Lower lobe of right lung (tissue), 2 donors: ENCODE measurements around the gene SLC1A2. TPM values are rescaled to one million over a fixed set of nuclear protein-coding genes. Genes with fewer than 3 reads are reported as not detected.

Experiments used
- ATAC-seq, 2 donors: fragments of 200-7000 bp; cut with Tn5 transposase; one replicate each; pipeline ENCODE4 v1.9.1; 2020 to 2022; ENCODE audit warnings: mild to moderate bottlenecking in 2 of 2, moderate library complexity in 2 of 2
- DNase-seq: peaks from one replicate; pipeline ENCODE4 v3.0.0-alpha.2; 2020
- H3K27ac ChIP-seq: fragments of 200-600 bp; one replicate; pipeline ENCODE4 v1.8.0; 2022
- H3K27me3 ChIP-seq: fragments of 200-600 bp; one replicate; pipeline ENCODE4 v1.8.0; 2022; ENCODE audit warnings: low read depth
- H3K36me3 ChIP-seq: fragments of 200-600 bp; one replicate; pipeline ENCODE4 v1.8.0; 2022; ENCODE audit warnings: mild to moderate bottlenecking
- H3K4me1 ChIP-seq: fragments of 200-600 bp; one replicate; pipeline ENCODE4 v1.8.0; 2022
- H3K4me3 ChIP-seq: fragments of 200-600 bp; one replicate; pipeline ENCODE4 v1.8.0; 2022; ENCODE audit warnings: mild to moderate bottlenecking
- H3K9me3 ChIP-seq: fragments of 200-600 bp; one replicate; pipeline ENCODE4 v1.8.0; 2022
- intact Hi-C: fragments of 100-400 bp; cut with DNase I; formaldehyde crosslinking; loops from one replicate; pipeline ENCODE4 v1.11.0; 2022
- total RNA-seq: library from RNA; stranded (reverse); fragmentation: NEBNext Ultra II Directional; extraction: Animal tissue kit (Norgen Biotek cat#: 25700); gene quantifications from one replicate; pipeline ENCODE4 v1.2.1, GENCODE V29; 2021
- TF ChIP-seq, protein P1 (sequence below): fragments of 200-600 bp; IDR thresholded peaks from one replicate; pipeline ENCODE4 v1.8.0; 2022; ENCODE audit warnings: antibody characterized with exemption, mild to moderate bottlenecking
- donor health status: DM: no; HTN: yes; CAD: no; lungs with severe emphysema.

SLC1A2 gene
- total RNA-seq, 1 donor from 2014 or later, result 3.4 TPM

DNA sequence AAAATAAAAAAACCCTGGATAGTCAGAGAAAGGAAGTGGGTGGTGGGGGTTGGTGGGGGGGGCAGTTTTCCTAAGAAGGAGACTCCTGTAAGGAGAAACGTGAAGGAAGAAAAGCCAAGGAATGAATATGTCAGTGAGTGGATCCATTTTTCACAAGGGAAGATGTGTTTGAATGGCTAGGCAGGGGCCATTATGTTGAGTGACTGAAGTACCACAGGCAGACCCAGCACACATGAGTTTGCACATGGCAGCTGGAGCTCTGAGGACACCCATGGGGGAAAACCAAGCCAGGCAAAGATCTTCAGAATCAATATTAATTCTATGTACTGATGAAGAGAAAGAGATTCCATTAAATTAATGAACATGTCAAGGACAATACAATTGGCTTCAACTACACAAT is 212.7 kb downstream of the SLC1A2 start:
- no peak for ATAC-seq
- intact Hi-C loops, result no loop called here
- Histone ChIP-seq H3K4me3 (no peak overlapping the region), H3K9me3 (no peaks in the 10 kb centered on the region), H3K4me1 (peaks cover 3% of the 10 kb centered on the region), H3K27ac (no peak overlapping the region), H3K27me3 (no peaks in the 10 kb centered on the region), H3K36me3 (peaks cover 70% of the 10 kb centered on the region)
- TF ChIP-seq, protein P1, sequence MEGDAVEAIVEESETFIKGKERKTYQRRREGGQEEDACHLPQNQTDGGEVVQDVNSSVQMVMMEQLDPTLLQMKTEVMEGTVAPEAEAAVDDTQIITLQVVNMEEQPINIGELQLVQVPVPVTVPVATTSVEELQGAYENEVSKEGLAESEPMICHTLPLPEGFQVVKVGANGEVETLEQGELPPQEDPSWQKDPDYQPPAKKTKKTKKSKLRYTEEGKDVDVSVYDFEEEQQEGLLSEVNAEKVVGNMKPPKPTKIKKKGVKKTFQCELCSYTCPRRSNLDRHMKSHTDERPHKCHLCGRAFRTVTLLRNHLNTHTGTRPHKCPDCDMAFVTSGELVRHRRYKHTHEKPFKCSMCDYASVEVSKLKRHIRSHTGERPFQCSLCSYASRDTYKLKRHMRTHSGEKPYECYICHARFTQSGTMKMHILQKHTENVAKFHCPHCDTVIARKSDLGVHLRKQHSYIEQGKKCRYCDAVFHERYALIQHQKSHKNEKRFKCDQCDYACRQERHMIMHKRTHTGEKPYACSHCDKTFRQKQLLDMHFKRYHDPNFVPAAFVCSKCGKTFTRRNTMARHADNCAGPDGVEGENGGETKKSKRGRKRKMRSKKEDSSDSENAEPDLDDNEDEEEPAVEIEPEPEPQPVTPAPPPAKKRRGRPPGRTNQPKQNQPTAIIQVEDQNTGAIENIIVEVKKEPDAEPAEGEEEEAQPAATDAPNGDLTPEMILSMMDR, result no peak
- no peak for DNase-seq

DNA sequence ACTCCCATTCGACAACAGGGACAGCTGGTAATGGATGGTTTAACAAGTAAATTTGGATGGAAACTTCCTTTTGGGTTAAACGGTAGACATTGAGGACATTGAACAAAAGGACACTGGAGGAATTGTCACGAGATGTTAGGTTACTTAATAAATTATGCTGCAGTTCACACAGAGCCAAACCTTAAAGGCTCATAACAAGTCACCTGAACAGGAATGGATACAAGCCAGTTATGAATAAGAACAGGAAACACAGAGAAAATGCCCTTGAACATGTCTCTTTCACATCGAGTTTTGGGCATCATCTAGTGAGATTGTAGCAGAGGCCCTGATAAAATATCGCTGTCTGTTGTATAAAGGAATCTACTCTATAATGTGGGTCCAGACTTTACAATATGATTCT is 214.7 kb downstream of the SLC1A2 start:
- ATAC-seq (no peak), DNase-seq (no peak)
- Histone ChIP-seq H3K27me3 (no peaks in the 10 kb centered on the region), H3K9me3 (no peaks in the 10 kb centered on the region), H3K4me3 (no peak overlapping the region), H3K4me1 (no peaks in the 10 kb centered on the region), H3K36me3 (peaks cover 73% of the 10 kb centered on the region), H3K27ac (no peak overlapping the region)
- TF ChIP-seq, protein P1, result no peak
- intact Hi-C loops, result no loop called here

Other genes starting within 250 kb of the SLC1A2 start
- 5.6 TPM for gene PAMR1, start 106.1 kb upstream of the SLC1A2 start, total RNA-seq
- gene FJX1, start 198.9 kb upstream of the SLC1A2 start, total RNA-seq, result 1.5 TPM
- 62.8 TPM for gene TRIM44, start 243.2 kb upstream of the SLC1A2 start, total RNA-seq